ENCODE data around the gene RDH5.
"Not testable (repeated sequence)": the region's sequence is repeated elsewhere in the genome, so short reads cannot be mapped to it uniquely, and the experiment has no call there.

Gene RDH5

GRCh38 chr12:55748230-55748993 is 28.2 kb downstream of the RDH5 start:
- DNase-seq: no peak

- DNase-seq: no peak
Measured at GRCh38 chr12:55755246-55755645, 35.1 kb downstream of the RDH5 start.

- no peak for DNase-seq
Measured at GRCh38 chr12:55757701-55758100, 37.5 kb downstream of the RDH5 start.

GRCh38 chr12:55758575-55758974 is 38.4 kb downstream of the RDH5 start:
- DNase-seq: not testable (repeated sequence)

- peak; percentile 80 for DNase-seq
Measured at GRCh38 chr12:55760663-55761062, 40.5 kb downstream of the RDH5 start.

- DNase-seq: no peak
Measured at GRCh38 chr12:55762646-55763045, 42.5 kb downstream of the RDH5 start.

GRCh38 chr12:55765736-55766290 is 45.6 kb downstream of the RDH5 start:
- DNase-seq: no peak

GRCh38 chr12:55767156-55767555 is 47.0 kb downstream of the RDH5 start:
- DNase-seq: no peak

- DNase-seq: no peak
Measured at GRCh38 chr12:55771736-55772135, 51.5 kb downstream of the RDH5 start.
